ENCODE measurements around the gene ANKRD11.

The ANKRD11 gene

DNA sequence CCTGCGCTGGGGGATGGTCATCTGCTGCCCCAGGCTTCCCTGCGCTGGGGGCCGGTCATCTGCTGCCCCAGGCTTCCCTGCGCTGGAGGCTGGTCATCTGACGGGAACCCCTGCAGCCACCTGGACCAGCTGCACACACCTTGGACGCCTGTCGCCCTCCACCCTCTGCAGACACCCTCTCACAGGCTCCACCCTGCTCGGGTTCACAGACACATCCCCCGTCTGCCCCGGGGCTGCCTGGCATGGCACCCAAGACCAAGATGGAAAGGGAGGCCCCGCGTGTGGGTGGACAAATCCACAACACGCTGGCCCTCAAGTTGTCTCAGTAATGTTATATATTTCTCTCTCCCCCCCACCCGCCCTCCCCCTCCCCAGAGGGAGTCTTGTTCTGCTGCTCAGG, 89.6 kb downstream of the ANKRD11 start:
- Histone ChIP-seq H3K4me3 (ENCODE audit: low read length) (no peak overlapping the region), H3K9me3 (replicated peaks; ENCODE audit: insufficient read depth, low read length) (no peaks in the 10 kb centered on the region), H2AFZ (ENCODE audit: low read length) (no peak overlapping the region), H3K4me1 (ENCODE audit: low read length) (no peaks in the 10 kb centered on the region), H3K9me2 (replicated peaks; ENCODE audit: insufficient read depth, low read length) (no peaks in the 10 kb centered on the region), H3K36me3 (replicated peaks; ENCODE audit: insufficient read depth, low read length) (no peaks in the 10 kb centered on the region), H3K27ac (ENCODE audit: low read length) (no peak overlapping the region), H3K9ac (ENCODE audit: low read length) (no peak overlapping the region), H3K27me3 (replicated peaks; ENCODE audit: insufficient read depth, low read length) (no peaks in the 10 kb centered on the region), H3F3A (ENCODE audit: insufficient read depth, low read length) (no peaks in the 10 kb centered on the region), H3K79me2 (ENCODE audit: low read length) (peaks cover 91% of the 10 kb centered on the region), H3K4me2 (ENCODE audit: low read depth, low read length) (no peak overlapping the region), H4K20me1 (ENCODE audit: insufficient read depth, low read length) (peaks cover 9% of the 10 kb centered on the region)
- DNase-seq = no peak
- TF ChIP-seq EZH2phosphoT487 (IDR thresholded peaks at IDR 0.05; ENCODE audit: low read length) (no peak), EZH2 (optimal IDR thresholded peaks at IDR 0.05; ENCODE audit: low read depth, low read length) (no peak)
- TF ChIP-seq, protein P1, sequence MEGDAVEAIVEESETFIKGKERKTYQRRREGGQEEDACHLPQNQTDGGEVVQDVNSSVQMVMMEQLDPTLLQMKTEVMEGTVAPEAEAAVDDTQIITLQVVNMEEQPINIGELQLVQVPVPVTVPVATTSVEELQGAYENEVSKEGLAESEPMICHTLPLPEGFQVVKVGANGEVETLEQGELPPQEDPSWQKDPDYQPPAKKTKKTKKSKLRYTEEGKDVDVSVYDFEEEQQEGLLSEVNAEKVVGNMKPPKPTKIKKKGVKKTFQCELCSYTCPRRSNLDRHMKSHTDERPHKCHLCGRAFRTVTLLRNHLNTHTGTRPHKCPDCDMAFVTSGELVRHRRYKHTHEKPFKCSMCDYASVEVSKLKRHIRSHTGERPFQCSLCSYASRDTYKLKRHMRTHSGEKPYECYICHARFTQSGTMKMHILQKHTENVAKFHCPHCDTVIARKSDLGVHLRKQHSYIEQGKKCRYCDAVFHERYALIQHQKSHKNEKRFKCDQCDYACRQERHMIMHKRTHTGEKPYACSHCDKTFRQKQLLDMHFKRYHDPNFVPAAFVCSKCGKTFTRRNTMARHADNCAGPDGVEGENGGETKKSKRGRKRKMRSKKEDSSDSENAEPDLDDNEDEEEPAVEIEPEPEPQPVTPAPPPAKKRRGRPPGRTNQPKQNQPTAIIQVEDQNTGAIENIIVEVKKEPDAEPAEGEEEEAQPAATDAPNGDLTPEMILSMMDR (IDR thresholded peaks at IDR 0.05; ENCODE audit: low read length) = no peak

DNA sequence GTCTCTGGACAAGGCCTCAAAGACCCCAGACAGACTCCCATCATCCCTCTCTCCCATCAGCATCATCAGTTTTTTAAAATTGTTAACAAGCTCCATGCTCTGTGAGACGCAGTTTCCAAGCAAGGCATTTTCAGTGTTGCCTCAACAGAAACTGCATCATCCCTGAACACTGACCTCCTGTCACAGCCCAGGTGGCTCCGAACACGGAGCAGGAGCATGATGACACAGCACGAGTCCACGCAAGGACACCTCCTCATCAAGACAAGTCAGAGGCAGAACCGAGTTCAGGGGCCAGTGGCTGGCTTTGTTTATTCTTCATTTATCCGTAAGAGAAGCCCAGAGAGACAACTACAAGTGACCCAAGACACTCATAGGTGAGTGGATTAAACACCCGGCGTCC, 91.4 kb downstream of the ANKRD11 start:
- no peak overlapping the region for H3K27ac ChIP-seq (ENCODE audit: low read length)
- no peak for DNase-seq
- no peaks in the 10 kb centered on the region for H3F3A ChIP-seq (ENCODE audit: insufficient read depth, low read length)
- H3K36me3 ChIP-seq (replicated peaks; ENCODE audit: insufficient read depth, low read length) = no peaks in the 10 kb centered on the region
- H3K9me2 ChIP-seq (replicated peaks; ENCODE audit: insufficient read depth, low read length) = no peaks in the 10 kb centered on the region
- no peak overlapping the region for H2AFZ ChIP-seq (ENCODE audit: low read length)
- TF ChIP-seq EZH2phosphoT487 (IDR thresholded peaks at IDR 0.05; ENCODE audit: low read length) (no peak), EZH2 (optimal IDR thresholded peaks at IDR 0.05; ENCODE audit: low read depth, low read length) (no peak)
- TF ChIP-seq, protein P1 (IDR thresholded peaks at IDR 0.05; ENCODE audit: low read length) = no peak
- no peaks in the 10 kb centered on the region for H3K4me1 ChIP-seq (ENCODE audit: low read length)
- H3K9ac ChIP-seq (ENCODE audit: low read length) = no peak overlapping the region
- peaks cover 9% of the 10 kb centered on the region for H4K20me1 ChIP-seq (ENCODE audit: insufficient read depth, low read length)
- no peak overlapping the region for H3K4me3 ChIP-seq (ENCODE audit: low read length)
- no peaks in the 10 kb centered on the region for H3K27me3 ChIP-seq (replicated peaks; ENCODE audit: insufficient read depth, low read length)
- no peaks in the 10 kb centered on the region for H3K9me3 ChIP-seq (replicated peaks; ENCODE audit: insufficient read depth, low read length)
- H3K4me2 ChIP-seq (ENCODE audit: low read depth, low read length) = no peak overlapping the region
- H3K79me2 ChIP-seq (ENCODE audit: low read length) = peaks cover 91% of the 10 kb centered on the region

DNA sequence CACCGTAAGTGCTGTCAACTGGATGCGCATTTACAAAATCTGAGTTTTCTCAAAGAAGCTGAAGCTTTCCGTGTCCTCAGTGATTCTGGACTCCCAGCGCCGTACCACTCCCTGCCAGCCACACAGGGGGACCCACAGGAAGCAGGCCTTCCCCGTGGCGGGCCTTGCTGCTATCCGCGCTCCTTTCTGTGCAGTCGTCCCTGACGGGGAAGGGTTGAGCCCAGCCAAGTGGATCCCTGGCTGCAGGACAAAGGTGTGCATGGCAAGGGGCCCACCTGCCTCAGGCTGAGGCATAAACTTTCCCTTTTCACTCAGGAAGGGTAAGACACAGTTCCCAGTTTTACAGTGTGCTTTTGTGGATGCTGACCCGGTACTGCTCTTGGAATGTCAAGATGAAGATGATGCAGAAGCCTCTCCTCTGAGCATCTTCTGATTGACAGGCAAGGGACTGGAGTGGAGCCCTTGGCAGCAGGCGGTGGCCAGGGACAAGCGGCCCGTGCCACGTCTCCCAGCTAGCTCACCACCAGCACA, 93.0 kb downstream of the ANKRD11 start:
- no peaks in the 10 kb centered on the region for H3K4me1 ChIP-seq (ENCODE audit: low read length)
- H3K79me2 ChIP-seq (ENCODE audit: low read length) = peaks cover 90% of the 10 kb centered on the region
- H2AFZ ChIP-seq (ENCODE audit: low read length) = no peak overlapping the region
- peaks cover 4% of the 10 kb centered on the region for H4K20me1 ChIP-seq (ENCODE audit: insufficient read depth, low read length)
- H3F3A ChIP-seq (ENCODE audit: insufficient read depth, low read length) = no peaks in the 10 kb centered on the region
- H3K27ac ChIP-seq (ENCODE audit: low read length) = no peak overlapping the region
- no peaks in the 10 kb centered on the region for H3K9me2 ChIP-seq (replicated peaks; ENCODE audit: insufficient read depth, low read length)
- H3K9ac ChIP-seq (ENCODE audit: low read length) = no peak overlapping the region
- H3K36me3 ChIP-seq (replicated peaks; ENCODE audit: insufficient read depth, low read length) = no peaks in the 10 kb centered on the region
- H3K9me3 ChIP-seq (replicated peaks; ENCODE audit: insufficient read depth, low read length) = no peaks in the 10 kb centered on the region
- H3K4me2 ChIP-seq (ENCODE audit: low read depth, low read length) = no peak overlapping the region
- no peak for DNase-seq
- H3K4me3 ChIP-seq (ENCODE audit: low read length) = no peak overlapping the region
- no peaks in the 10 kb centered on the region for H3K27me3 ChIP-seq (replicated peaks; ENCODE audit: insufficient read depth, low read length)
- TF ChIP-seq EZH2 (optimal IDR thresholded peaks at IDR 0.05; ENCODE audit: low read depth, low read length) (no peak), EZH2phosphoT487 (IDR thresholded peaks at IDR 0.05; ENCODE audit: low read length) (no peak)
- TF ChIP-seq, protein P1 (IDR thresholded peaks at IDR 0.05; ENCODE audit: low read length) = no peak

Data from MM.1S (cell line).